GM21515 (cell line): Measurements from ENCODE around the gene ATP6V0A4.
"Not testable (repeated sequence)": the region's sequence is repeated elsewhere in the genome, so short reads cannot be mapped to it uniquely, and the experiment has no call there.

Experiments
- ATAC-seq: cut with Tn5 transposase; IDR thresholded peaks from one replicate; pipeline ENCODE4 v1.9.1; 2021; ENCODE audit not compliant: unreplicated experiment

The ATP6V0A4 gene

GRCh38 chr7:138752518-138753149 is 45.4 kb downstream of the ATP6V0A4 start:
- peak; percentile 48 for ATAC-seq

GRCh38 chr7:138750901-138751464 is 47.0 kb downstream of the ATP6V0A4 start:
- ATAC-seq = no peak

GRCh38 chr7:138750473-138750872 is 47.5 kb downstream of the ATP6V0A4 start:
- no peak for ATAC-seq

- no peak for ATAC-seq
These were observed 48.0 kb downstream of the ATP6V0A4 start for GRCh38 chr7:138749960-138750359.

- ATAC-seq = no peak
These were observed 49.3 kb downstream of the ATP6V0A4 start for GRCh38 chr7:138748666-138749065.

GRCh38 chr7:138746073-138746472 is 51.9 kb downstream of the ATP6V0A4 start:
- no peak for ATAC-seq

GRCh38 chr7:138745189-138745588 is 52.8 kb downstream of the ATP6V0A4 start:
- ATAC-seq = no peak

GRCh38 chr7:138741453-138741735 is 56.6 kb downstream of the ATP6V0A4 start:
- ATAC-seq = no peak

GRCh38 chr7:138739859-138740258 is 58.1 kb downstream of the ATP6V0A4 start:
- no peak for ATAC-seq

GRCh38 chr7:138738551-138739335 is 59.3 kb downstream of the ATP6V0A4 start:
- peak; percentile 79 for ATAC-seq

- ATAC-seq = no peak
These were observed 59.9 kb downstream of the ATP6V0A4 start for GRCh38 chr7:138738114-138738513.

GRCh38 chr7:138735399-138735798 is 62.6 kb downstream of the ATP6V0A4 start:
- no peak for ATAC-seq

GRCh38 chr7:138731733-138732132 is 66.3 kb downstream of the ATP6V0A4 start:
- ATAC-seq = not testable (repeated sequence)

- no peak for ATAC-seq
These were observed 68.6 kb downstream of the ATP6V0A4 start for GRCh38 chr7:138729444-138729843.

GRCh38 chr7:138727336-138728099 is 70.5 kb downstream of the ATP6V0A4 start:
- no peak for ATAC-seq

GRCh38 chr7:138726288-138726687 is 71.7 kb downstream of the ATP6V0A4 start:
- ATAC-seq = no peak

GRCh38 chr7:138720286-138720685 is 77.7 kb downstream of the ATP6V0A4 start:
- no peak for ATAC-seq

GRCh38 chr7:138716889-138717288 is 81.1 kb downstream of the ATP6V0A4 start:
- no peak for ATAC-seq

- ATAC-seq = no peak
These were observed 84.8 kb downstream of the ATP6V0A4 start for GRCh38 chr7:138713191-138713590.

- no peak for ATAC-seq
These were observed 85.3 kb downstream of the ATP6V0A4 start for GRCh38 chr7:138712652-138713051.

- ATAC-seq = no peak
These were observed 87.2 kb downstream of the ATP6V0A4 start for GRCh38 chr7:138710536-138711385.
